Large intestine (tissue), 3 donors: ENCODE data around the gene AGBL4. TPM values are rescaled to one million over a fixed set of nuclear protein-coding genes. Genes with fewer than 3 reads are reported as not detected.

Source experiments
- DNase-seq, 2 donors: peaks; one replicate each; pipeline versions ENCODE4 v3.0.0 to v3.0.0-alpha.2; 2013
- H3K27ac ChIP-seq: one replicate; pipeline ENCODE4 v1.5.1; 2013; ENCODE audit warnings: low read length
- H3K27me3 ChIP-seq: 2 replicates; pipeline ENCODE4 v1.6.1; 2013; ENCODE audit warnings: low read length; ENCODE audit not compliant: control insufficient read depth, insufficient read depth
- H3K36me3 ChIP-seq: 2 replicates; pipeline ENCODE4 v1.6.1; 2013; ENCODE audit warnings: low read length; ENCODE audit not compliant: control insufficient read depth, insufficient read depth
- H3K4me1 ChIP-seq: one replicate; pipeline ENCODE4 v1.6.1; 2013; ENCODE audit warnings: low read length; ENCODE audit not compliant: control insufficient read depth, insufficient read depth
- H3K4me3 ChIP-seq: one replicate; pipeline ENCODE4 v1.5.1; 2013; ENCODE audit warnings: low read length
- H3K9me3 ChIP-seq: one replicate; pipeline ENCODE4 v1.6.1; 2013; ENCODE audit warnings: mild to moderate bottlenecking, low read depth, low read length, moderate library complexity; ENCODE audit not compliant: control insufficient read depth
- WGBS: methylation state at CpG from one replicate; pipeline ENCODE4 v1.1.5; 2013; ENCODE audit warnings: low lambda C conversion rate; ENCODE audit not compliant: insufficient coverage; 5-methylcytosine and 5-hydroxymethylcytosine counted together
- polyA plus RNA-seq: library from polyadenylated mRNA; unstranded; fragments of 120-200 nt; gene quantifications from one replicate; pipeline ENCODE4 v1.2.1, GENCODE V29; 2013

AGBL4 gene
- polyA plus RNA-seq, 1 donor = 0.28 TPM

DNA sequence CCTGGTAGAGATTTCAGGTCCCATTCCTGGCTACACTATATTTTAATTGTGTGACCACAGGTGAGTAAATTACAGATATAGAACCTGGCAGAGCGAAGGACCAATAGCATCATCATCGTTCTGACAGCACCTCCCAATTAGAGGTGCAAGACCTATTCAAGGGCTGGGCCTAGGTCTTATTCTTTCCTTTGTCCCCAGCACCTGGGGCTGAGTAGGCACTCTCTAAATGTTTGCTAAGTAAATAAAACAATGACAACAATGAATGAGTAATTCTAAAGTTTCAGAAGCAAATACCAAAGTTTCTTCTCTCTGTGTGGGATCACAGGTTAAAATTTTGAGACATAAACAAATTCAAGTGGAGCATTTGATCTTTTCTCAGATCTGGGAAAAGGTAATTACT is 1279.7 kb downstream of the AGBL4 start:
- WGBS = no CpG with 5 or more reads among the region's 2 CpGs
- Histone ChIP-seq H3K4me1 (no peaks in the 10 kb centered on the region), H3K36me3 (peaks cover 22% of the 10 kb centered on the region), H3K27ac (no peak overlapping the region), H3K9me3 (no peaks in the 10 kb centered on the region), H3K4me3 (no peak overlapping the region), H3K27me3 (no peaks in the 10 kb centered on the region)
- no peak for DNase-seq

DNA sequence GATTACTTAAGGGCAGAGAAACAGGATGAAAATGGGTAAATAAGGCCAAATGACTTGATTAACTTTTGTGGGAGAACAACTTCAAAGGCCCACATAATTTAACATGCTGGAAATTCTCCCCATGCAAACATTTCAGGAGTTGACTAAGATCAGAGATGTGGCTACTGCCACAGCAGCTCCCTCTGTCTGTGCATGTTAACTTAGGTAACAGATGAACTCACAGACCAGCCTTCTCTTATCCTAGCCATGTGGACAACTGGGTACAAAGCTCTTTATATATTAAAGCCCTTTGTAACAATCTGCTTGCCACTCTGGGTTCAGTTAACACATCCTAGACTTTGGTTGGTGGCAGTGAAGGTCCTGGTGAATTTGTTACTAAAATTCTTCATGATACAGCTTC is 1280.3 kb downstream of the AGBL4 start:
- Histone ChIP-seq H3K27ac (no peak overlapping the region), H3K9me3 (no peaks in the 10 kb centered on the region), H3K36me3 (peaks cover 17% of the 10 kb centered on the region), H3K4me1 (no peaks in the 10 kb centered on the region), H3K27me3 (no peaks in the 10 kb centered on the region), H3K4me3 (no peak overlapping the region)
- DNase-seq = no peak

DNA sequence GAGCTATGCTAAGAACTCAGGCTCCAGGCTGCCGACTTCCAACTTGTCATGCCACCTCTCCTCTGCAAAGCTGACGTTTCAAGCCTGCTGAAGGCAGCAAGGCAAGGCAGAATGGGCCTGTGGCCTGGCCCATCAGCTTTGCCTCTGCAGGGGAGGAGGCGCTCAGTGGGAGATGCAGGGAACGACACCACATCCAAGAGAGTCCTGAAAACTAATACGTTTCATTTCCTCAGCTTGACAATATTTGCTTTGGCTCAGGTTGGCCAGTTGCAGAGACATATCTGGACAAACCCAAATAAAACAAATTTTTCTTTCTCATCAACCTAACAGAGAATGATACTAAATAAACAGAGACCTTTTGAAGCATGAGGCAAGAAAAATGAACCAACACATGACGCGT is 1282.4 kb downstream of the AGBL4 start:
- Histone ChIP-seq H3K4me1 (no peaks in the 10 kb centered on the region), H3K36me3 (peaks cover 13% of the 10 kb centered on the region), H3K4me3 (no peak overlapping the region), H3K27me3 (no peaks in the 10 kb centered on the region), H3K27ac (no peak overlapping the region), H3K9me3 (no peaks in the 10 kb centered on the region)
- DNase-seq = no peak
- WGBS = 80% methylated on average over 3 of the region's 7 CpGs

DNA sequence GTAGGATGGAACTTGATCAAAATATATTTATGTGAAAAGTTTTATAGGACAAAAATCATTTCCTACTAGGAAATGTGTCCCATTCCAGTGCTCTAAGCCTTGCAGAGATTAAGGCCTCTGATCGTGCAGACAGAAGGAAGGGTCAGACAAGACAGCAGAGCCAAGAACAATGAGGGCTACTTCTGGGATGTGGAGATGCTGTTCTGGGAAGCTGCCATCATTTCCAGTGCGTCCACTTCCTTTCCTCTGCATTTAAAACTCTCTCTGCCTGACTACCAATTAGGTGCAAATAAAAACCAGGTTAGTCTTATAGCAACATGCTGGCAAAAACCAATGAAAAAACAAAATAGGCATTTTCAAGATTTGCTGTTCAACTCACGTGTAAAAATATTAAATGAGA is 1283.1 kb downstream of the AGBL4 start:
- Histone ChIP-seq H3K4me3 (no peak overlapping the region), H3K4me1 (no peaks in the 10 kb centered on the region), H3K27ac (no peak overlapping the region), H3K36me3 (peaks cover 18% of the 10 kb centered on the region), H3K9me3 (no peaks in the 10 kb centered on the region), H3K27me3 (no peaks in the 10 kb centered on the region)
- WGBS = no CpG with 5 or more reads among the region's 3 CpGs
- no peak for DNase-seq

DNA sequence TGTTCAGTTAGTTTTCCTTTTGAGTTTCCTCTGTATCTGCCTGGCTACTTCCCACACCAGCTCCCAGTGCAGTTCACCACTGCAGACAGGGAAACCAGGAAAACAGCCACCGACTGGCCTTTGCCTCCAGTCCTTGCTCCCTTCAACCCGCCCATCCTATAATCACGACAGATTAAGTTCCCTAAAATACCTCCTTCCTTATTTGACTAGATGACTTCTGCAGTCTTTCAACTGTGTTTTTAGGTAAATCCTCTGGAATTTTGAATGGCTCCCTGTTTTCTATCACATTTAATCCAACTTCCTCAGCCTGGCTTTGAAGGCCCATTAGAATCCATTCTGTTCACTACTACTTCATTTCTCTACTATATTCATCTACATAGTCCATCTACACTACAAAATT is 1284.7 kb downstream of the AGBL4 start:
- no CpG with 5 or more reads among the region's 3 CpGs for WGBS
- H3K4me1 ChIP-seq = no peaks in the 10 kb centered on the region
- no peak overlapping the region for H3K27ac ChIP-seq
- no peaks in the 10 kb centered on the region for H3K9me3 ChIP-seq
- H3K4me3 ChIP-seq = no peak overlapping the region
- no peak for DNase-seq
- H3K36me3 ChIP-seq = peaks cover 31% of the 10 kb centered on the region
- H3K27me3 ChIP-seq = no peaks in the 10 kb centered on the region

DNA sequence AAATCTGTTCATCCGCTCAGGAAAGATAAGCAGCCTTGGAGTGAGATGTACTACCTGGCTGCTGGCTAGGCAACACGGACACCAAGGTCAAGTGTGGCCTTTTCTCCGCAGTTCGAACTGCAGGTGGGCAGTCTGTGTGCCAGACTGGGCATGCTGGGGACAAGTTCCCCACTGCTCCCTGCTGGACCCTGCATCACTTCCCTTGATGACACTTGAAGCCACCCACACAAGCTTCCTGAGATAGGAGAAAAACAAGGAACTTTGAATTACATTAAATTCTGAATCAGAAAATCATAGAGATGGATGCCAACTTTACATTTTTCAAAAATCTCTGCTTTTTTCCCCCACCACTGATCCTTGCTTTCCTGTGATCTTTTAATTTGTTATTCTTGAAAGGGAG is 1285.4 kb downstream of the AGBL4 start:
- Histone ChIP-seq H3K27ac (no peak overlapping the region), H3K4me1 (no peaks in the 10 kb centered on the region), H3K27me3 (no peaks in the 10 kb centered on the region), H3K36me3 (peaks cover 35% of the 10 kb centered on the region), H3K4me3 (no peak overlapping the region), H3K9me3 (no peaks in the 10 kb centered on the region)
- WGBS = no CpG with 5 or more reads among the region's 4 CpGs
- DNase-seq = no peak

DNA sequence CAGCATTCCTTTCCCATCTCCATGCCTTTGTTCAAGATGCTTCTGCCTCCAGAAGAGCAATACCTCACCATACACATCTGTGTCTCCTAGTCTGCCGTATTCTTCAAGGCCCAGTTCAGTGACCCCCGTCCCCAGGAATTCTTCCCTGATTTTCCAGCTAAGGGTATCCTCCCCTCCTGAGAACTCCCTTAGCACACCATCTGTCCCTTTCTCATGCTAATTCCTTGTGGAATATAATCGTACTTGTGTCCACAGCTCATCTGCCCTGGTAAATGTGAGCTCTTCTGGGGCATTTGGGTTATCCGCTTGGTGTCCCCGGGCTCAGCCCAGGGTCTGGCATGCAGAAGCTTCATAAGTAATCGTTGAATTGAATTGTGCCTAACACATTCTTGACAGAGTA is 1288.0 kb downstream of the AGBL4 start:
- no peaks in the 10 kb centered on the region for H3K27me3 ChIP-seq
- no peak overlapping the region for H3K4me3 ChIP-seq
- no peak overlapping the region for H3K27ac ChIP-seq
- no peak for DNase-seq
- no peaks in the 10 kb centered on the region for H3K9me3 ChIP-seq
- H3K36me3 ChIP-seq = peaks cover 39% of the 10 kb centered on the region
- no peaks in the 10 kb centered on the region for H3K4me1 ChIP-seq
- WGBS = no CpG with 5 or more reads among the region's 6 CpGs

DNA sequence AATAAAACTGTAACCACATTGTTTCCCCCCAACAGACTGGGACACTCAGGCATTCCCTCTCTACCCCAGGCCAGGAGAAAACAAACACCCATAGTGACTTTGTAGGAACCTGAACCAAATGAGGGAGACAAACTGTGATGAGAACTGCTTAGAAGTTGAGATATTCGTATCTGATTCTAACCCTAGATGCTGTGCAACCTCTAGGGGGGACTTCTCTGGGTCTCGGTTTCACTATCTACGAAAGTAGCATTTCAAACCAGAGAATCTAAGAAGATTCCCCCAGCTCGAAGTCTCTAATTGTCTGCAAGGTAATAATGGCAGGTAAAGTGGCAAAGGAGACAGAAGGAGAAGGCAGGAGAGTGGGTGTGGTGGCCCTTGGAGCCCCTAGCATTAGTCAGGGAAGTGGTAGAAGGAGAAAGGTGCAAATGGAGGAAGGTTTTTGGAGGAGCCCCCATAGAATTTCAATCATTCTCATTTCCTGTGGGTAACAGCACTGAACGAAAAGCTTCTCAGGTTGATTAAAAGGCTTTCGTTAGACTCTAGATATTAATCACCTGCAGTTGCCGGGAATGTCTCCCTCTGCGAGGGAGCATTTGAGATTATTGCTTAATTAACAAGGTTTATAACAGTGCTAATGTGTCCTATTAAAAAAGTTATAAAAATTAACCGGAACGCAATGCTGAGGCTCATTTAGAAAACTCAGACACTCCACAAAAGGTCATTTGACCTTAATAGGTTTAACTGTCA is 1293.4 kb downstream of the AGBL4 start:
- Histone ChIP-seq H3K9me3 (no peaks in the 10 kb centered on the region), H3K4me1 (no peaks in the 10 kb centered on the region), H3K36me3 (peaks cover 28% of the 10 kb centered on the region), H3K27me3 (no peaks in the 10 kb centered on the region), H3K27ac (no peak overlapping the region), H3K4me3 (no peak overlapping the region)
- no peak for DNase-seq
- 50% methylated on average over 2 of the region's 10 CpGs for WGBS

DNA sequence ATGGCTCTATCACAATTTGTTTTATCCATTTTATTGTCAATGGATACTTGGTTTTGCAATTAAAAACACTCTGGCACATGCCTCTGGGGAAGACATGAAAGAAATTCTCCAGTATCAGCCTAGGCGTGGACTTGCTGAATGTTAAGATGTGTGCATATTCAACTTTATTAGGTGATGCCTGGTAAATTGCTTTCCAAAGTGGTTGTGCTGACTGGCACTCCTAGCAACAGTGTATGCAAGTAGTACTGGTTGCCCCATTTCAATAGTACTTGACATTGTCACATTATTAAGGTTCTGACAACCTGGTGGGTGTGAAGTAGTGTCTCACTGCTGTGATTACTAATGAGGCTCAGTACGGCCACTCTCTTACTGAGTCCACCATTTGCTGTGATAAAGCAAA is 1295.2 kb downstream of the AGBL4 start:
- no peak for DNase-seq
- no peaks in the 10 kb centered on the region for H3K9me3 ChIP-seq
- WGBS = no CpG with 5 or more reads among the region's 2 CpGs
- H3K4me3 ChIP-seq = no peak overlapping the region
- no peaks in the 10 kb centered on the region for H3K4me1 ChIP-seq
- H3K36me3 ChIP-seq = peaks cover 14% of the 10 kb centered on the region
- H3K27me3 ChIP-seq = no peaks in the 10 kb centered on the region
- H3K27ac ChIP-seq = no peak overlapping the region

DNA sequence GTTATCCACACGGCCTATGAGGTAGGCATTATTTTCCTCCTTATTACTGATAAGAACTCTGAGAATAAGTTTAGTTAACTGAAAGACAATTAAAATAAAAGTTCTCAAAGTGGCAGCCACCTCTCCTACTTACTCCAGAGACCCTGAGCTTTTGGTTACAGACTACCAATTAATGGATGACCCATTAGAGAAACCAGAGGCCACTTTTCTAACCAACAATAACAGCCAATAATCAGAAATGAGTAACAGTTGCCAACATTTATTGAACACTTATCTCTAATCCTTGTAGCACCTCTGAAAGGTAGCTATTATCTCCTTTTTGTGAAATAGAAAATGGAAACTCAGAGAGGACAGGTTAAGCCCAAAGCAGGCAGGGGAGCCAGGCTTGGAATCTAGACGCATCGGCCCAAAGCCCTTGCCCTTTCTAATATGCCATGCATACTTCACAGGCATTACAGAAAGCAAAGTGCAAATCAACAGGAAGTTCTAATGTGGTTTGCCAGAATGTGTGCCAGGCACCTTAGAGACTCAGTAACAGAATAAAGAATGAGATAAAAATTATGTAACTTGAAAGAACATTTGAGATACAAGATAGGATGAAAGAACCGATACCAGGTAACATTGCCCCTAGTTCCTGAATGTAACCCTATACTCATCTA is 1297.1 kb downstream of the AGBL4 start:
- H3K9me3 ChIP-seq = no peaks in the 10 kb centered on the region
- DNase-seq = no peak
- H3K27ac ChIP-seq = no peak overlapping the region
- H3K36me3 ChIP-seq = peaks cover 8% of the 10 kb centered on the region
- H3K4me1 ChIP-seq = no peaks in the 10 kb centered on the region
- WGBS = 80% methylated on average over 1 of the region's 4 CpGs
- H3K4me3 ChIP-seq = no peak overlapping the region
- no peaks in the 10 kb centered on the region for H3K27me3 ChIP-seq

DNA sequence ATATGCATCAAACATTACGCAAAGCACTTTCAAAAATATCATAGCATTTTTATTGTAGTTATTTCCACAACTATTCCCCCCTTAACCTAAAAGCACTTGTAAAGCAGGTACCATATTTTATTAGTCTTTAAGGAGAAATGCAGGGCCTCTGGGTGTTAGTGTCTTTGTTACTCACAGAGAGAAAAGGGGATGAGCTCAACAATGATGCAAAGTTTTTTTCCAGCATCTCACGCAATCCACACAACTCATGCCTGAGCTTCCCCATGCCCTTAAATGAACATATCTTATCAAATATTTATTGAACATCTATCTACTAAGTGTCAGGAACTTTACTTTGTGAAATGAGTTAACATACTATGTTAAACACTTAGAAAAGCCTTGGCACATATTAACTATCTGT is 1297.6 kb downstream of the AGBL4 start:
- no CpG with 5 or more reads among the region's 2 CpGs for WGBS
- no peak for DNase-seq
- H3K4me3 ChIP-seq = no peak overlapping the region
- no peaks in the 10 kb centered on the region for H3K9me3 ChIP-seq
- no peaks in the 10 kb centered on the region for H3K27me3 ChIP-seq
- no peak overlapping the region for H3K27ac ChIP-seq
- H3K36me3 ChIP-seq = peaks cover 5% of the 10 kb centered on the region
- no peaks in the 10 kb centered on the region for H3K4me1 ChIP-seq
